Body of pancreas (tissue), 4 donors: ENCODE measurements around the gene EPB41L3. TPM values are rescaled to one million over a fixed set of nuclear protein-coding genes. Genes with fewer than 3 reads are reported as not detected.
"Not testable (repeated sequence)": the region's sequence is repeated elsewhere in the genome, so short reads cannot be mapped to it uniquely, and the experiment has no call there.

Experiments
- ATAC-seq: fragments of 150-250 bp; one replicate; pipeline ENCODE4 v1.9.1; 2016
- DNase-seq, 4 donors: peaks; one replicate each; pipeline ENCODE4 v3.0.0-alpha.2; 2019
- H3K27ac ChIP-seq, 4 donors: fragments of 200-600 bp; sonication (generic); 1 replicate in 3 of 4; 2 replicates in 1 of 4; pipeline versions ENCODE4 v1.5.1 to v1.6.1; 2016 to 2019; ENCODE audit warnings: mild to moderate bottlenecking in 1 of 4, mixed read lengths in 1 of 4, moderate library complexity in 1 of 4
- H3K27me3 ChIP-seq, 2 donors: fragments of 200-600 bp; sonication (generic); one replicate each; pipeline ENCODE4 v1.6.0; 2016; ENCODE audit warnings: mild to moderate bottlenecking in 1 of 2
- H3K36me3 ChIP-seq, 2 donors: fragments of 200-600 bp; sonication (generic); replicated peaks in 1 of 2; 2 replicates each; pipeline ENCODE4 v1.5.1; 2016; ENCODE audit warnings: low read depth in 2 of 2; ENCODE audit not compliant: insufficient read depth in 1 of 2
- H3K4me1 ChIP-seq: fragments of 200-600 bp; sonication (generic); one replicate; pipeline ENCODE4 v1.6.0; 2016
- H3K4me3 ChIP-seq, 2 donors: fragments of 200-600 bp; sonication (generic); 1 replicate in 1 of 2; 2 replicates in 1 of 2; pipeline ENCODE4 v1.5.1; 2016 to 2019
- H3K9me3 ChIP-seq, 3 donors: fragments of 200-600 bp; sonication (generic); 1 replicate in 2 of 3; 2 replicates in 1 of 3; pipeline ENCODE4 v1.5.1; 2016
- CTCF ChIP-seq, 7 experiments: fragments of 450-650 bp in 4 of 7; fragments of 200-600 bp in 3 of 7; sonication (generic) in 3 of 7; IDR thresholded peaks; one replicate each; pipeline ENCODE4 v1.5.1; 2016 to 2019; ENCODE audit warnings: antibody characterized with exemption in 7 of 7
- POLR2A ChIP-seq, 3 donors: fragments of 450-650 bp; IDR thresholded peaks; one replicate each; pipeline ENCODE4 v1.6.1; 2016; ENCODE audit warnings: antibody characterized with exemption in 3 of 3, mild to moderate bottlenecking in 2 of 3
- WGBS, 2 donors: methylation state at CpG; one replicate each; pipeline ENCODE4 v1.1.5; 2017; 5-methylcytosine and 5-hydroxymethylcytosine counted together
- intact Hi-C: fragments of 100-400 bp; cut with DNase I; formaldehyde crosslinking; loops from one replicate; pipeline ENCODE4 v1.15.1; 2023
- total RNA-seq, 2 donors: library from RNA; depleted of rRNA; stranded (reverse); fragments of >200 nt; gene quantifications; one replicate each; pipeline ENCODE4 v1.1.0, GENCODE V29; 2016

The EPB41L3 gene
- total RNA-seq, 2 donors from 2014 or later = 22.1 to 25.1 TPM

DNA sequence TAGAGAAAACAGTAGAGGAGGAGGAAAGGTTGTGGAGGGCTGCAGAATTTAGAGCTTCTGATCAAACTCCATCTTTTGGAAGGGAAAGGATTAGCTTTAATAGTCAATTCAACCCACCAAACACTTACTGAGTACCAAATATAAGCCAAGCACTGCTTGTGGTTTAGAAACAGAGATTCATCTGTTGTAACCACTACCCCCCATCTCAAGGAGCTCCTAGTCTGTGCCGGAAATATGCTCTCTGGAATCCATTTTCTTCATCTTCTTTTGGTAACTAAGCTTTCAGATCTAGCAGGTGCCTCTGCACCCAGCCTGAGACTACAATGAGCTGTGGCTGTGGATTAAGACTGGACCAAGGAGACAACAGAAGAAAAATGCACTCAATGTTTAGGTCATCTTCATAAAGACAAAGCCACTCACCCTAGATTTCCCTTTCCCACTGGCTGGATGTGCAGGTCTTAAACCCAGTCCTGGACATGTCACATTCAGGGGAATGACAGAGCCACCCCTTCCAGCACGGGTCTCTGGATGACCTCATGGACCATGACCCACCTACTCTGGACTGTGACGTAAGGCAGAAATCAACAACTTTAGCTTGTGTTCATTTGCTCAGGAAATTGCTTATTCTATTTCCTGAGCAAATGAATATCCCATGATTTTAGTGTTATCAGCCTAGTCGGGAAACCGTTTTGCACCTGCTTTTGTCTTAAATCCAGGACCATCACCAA lies 52.9 kb downstream of the EPB41L3 start:
- no peak for TF ChIP-seq POLR2A (IDR thresholded peaks at IDR 0.05)
- Histone ChIP-seq H3K9me3 (no peaks in the 10 kb centered on the region), H3K27ac (no peak overlapping the region), H3K4me1 (no peaks in the 10 kb centered on the region), H3K36me3 (no peaks in the 10 kb centered on the region), H3K4me3 (no peak overlapping the region), H3K27me3 (no peaks in the 10 kb centered on the region)
- intact Hi-C loops = no loop called here
- no peak for ATAC-seq
- WGBS, 2 donors = 76 to 86% methylated on average over 5 of the region's 5 CpGs
- no peak for DNase-seq

- DNase-seq (peak in 1 of 4 donors; percentile 11), ATAC-seq (no peak)
- Histone ChIP-seq H3K9me3 (no peaks in the 10 kb centered on the region), H3K27ac (no peak overlapping the region), H3K27me3 (no peaks in the 10 kb centered on the region), H3K4me1 (no peaks in the 10 kb centered on the region), H3K36me3 (no peaks in the 10 kb centered on the region), H3K4me3 (no peak overlapping the region)
- no peak for TF ChIP-seq CTCF (IDR thresholded peaks at IDR 0.05)
- no peak for TF ChIP-seq POLR2A (IDR thresholded peaks at IDR 0.05)
- WGBS, 2 donors = 47 to 75% methylated on average over 19 to 23 of the region's 24 CpGs
- intact Hi-C loops = no loop called here
Observed at GRCh38 chr18:5488844-5489243, 55.0 kb downstream of the EPB41L3 start.

DNA sequence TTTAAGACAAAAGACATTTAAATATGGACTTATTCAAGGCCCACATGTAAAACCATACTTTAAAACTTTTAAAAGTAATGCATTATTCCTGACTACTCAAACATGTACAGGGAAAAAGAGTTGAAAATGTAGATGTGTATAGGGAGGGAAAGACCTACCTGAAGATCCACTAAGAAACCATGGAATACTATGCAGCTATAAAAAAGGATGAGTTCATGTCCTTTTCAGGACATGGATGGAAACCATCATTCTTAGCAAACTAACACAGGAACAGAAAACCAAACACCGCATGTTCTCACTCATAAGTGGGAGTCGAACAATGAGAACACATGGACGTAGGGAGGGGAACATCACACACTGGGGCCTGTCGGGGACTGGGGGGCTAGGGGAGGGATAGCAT lies 55.8 kb downstream of the EPB41L3 start:
- WGBS, 2 donors = 98 to 99% methylated on average over 4 of the region's 4 CpGs
- H3K27ac ChIP-seq, H3K4me3 ChIP-seq, ATAC-seq, H3K27me3 ChIP-seq, H3K4me1 ChIP-seq, intact Hi-C loops, DNase-seq, H3K36me3 ChIP-seq, H3K9me3 ChIP-seq: not testable (repeated sequence)

- no peaks in the 10 kb centered on the region for H3K9me3 ChIP-seq
- no peaks in the 10 kb centered on the region for H3K4me1 ChIP-seq
- ATAC-seq (no peak), DNase-seq (no peak)
- no peaks in the 10 kb centered on the region for H3K36me3 ChIP-seq
- intact Hi-C loops = no loop called here
- TF ChIP-seq POLR2A (IDR thresholded peaks at IDR 0.05) = no peak
- WGBS, 2 donors = 84 to 93% methylated on average over 2 of the region's 2 CpGs
- no peaks in the 10 kb centered on the region for H3K27me3 ChIP-seq
- H3K27ac ChIP-seq = no peak overlapping the region
- no peak overlapping the region for H3K4me3 ChIP-seq
Observed at GRCh38 chr18:5484526-5484925, 59.3 kb downstream of the EPB41L3 start.

DNA sequence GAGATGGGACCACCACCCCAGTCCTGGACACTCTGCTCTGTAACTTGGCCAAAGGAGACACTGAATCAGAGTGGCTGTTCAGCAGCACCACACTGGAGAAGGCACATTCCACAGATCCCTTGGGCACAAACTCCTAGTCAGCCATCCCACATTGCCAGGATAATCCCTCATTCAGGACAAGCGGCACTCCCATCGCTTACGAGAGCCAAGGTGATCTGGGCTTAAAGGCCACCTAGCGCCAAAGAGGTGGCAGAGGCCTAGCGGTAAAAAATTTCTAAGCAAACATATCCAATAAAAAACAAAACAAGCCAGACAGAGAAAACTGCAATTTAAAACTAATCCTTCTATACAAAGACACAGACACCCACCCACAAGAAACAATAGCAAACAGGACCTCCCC lies 62.2 kb downstream of the EPB41L3 start:
- TF ChIP-seq CTCF (IDR thresholded peaks at IDR 0.05) (no peak), POLR2A (IDR thresholded peaks at IDR 0.05) (no peak)
- Histone ChIP-seq H3K36me3 (no peaks in the 10 kb centered on the region), H3K9me3 (no peaks in the 10 kb centered on the region), H3K4me3 (no peak overlapping the region), H3K27me3 (no peaks in the 10 kb centered on the region), H3K4me1 (no peaks in the 10 kb centered on the region), H3K27ac (no peak overlapping the region)
- no peak for ATAC-seq
- DNase-seq = no peak
- WGBS, 2 donors = 95 to 97% methylated on average over 5 of the region's 5 CpGs
- intact Hi-C loops = no loop called here

- Histone ChIP-seq H3K27me3 (no peaks in the 10 kb centered on the region), H3K4me3 (no peak overlapping the region), H3K9me3 (no peaks in the 10 kb centered on the region), H3K4me1 (no peaks in the 10 kb centered on the region), H3K27ac (no peak overlapping the region), H3K36me3 (no peaks in the 10 kb centered on the region)
- intact Hi-C loops = no loop called here
- WGBS, 2 donors = 26 to 37% methylated on average over 4 of the region's 4 CpGs
- DNase-seq (no peak), ATAC-seq (no peak)
- TF ChIP-seq POLR2A (IDR thresholded peaks at IDR 0.05) (no peak), CTCF (IDR thresholded peaks at IDR 0.05) (no peak)
Observed at GRCh38 chr18:5478261-5478660, 65.5 kb downstream of the EPB41L3 start.
